OCI-M2 (cell line): Measurements from ENCODE around the gene MIA2.
"Not testable (repeated sequence)": the region's sequence is repeated elsewhere in the genome, so short reads cannot be mapped to it uniquely, and the experiment has no call there.

Experiments
- DNase-seq: peaks from one replicate; lab custom pipeline; 2025; ENCODE audit not compliant: unreplicated experiment; lab: John Stamatoyannopoulos, UW

Gene MIA2, protein sequence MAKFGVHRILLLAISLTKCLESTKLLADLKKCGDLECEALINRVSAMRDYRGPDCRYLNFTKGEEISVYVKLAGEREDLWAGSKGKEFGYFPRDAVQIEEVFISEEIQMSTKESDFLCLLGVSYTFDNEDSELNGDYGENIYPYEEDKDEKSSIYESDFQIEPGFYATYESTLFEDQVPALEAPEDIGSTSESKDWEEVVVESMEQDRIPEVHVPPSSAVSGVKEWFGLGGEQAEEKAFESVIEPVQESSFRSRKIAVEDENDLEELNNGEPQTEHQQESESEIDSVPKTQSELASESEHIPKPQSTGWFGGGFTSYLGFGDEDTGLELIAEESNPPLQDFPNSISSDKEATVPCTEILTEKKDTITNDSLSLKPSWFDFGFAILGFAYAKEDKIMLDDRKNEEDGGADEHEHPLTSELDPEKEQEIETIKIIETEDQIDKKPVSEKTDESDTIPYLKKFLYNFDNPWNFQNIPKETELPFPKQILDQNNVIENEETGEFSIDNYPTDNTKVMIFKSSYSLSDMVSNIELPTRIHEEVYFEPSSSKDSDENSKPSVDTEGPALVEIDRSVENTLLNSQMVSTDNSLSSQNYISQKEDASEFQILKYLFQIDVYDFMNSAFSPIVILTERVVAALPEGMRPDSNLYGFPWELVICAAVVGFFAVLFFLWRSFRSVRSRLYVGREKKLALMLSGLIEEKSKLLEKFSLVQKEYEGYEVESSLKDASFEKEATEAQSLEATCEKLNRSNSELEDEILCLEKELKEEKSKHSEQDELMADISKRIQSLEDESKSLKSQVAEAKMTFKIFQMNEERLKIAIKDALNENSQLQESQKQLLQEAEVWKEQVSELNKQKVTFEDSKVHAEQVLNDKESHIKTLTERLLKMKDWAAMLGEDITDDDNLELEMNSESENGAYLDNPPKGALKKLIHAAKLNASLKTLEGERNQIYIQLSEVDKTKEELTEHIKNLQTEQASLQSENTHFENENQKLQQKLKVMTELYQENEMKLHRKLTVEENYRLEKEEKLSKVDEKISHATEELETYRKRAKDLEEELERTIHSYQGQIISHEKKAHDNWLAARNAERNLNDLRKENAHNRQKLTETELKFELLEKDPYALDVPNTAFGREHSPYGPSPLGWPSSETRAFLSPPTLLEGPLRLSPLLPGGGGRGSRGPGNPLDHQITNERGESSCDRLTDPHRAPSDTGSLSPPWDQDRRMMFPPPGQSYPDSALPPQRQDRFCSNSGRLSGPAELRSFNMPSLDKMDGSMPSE (N-terminal part only)

DNA sequence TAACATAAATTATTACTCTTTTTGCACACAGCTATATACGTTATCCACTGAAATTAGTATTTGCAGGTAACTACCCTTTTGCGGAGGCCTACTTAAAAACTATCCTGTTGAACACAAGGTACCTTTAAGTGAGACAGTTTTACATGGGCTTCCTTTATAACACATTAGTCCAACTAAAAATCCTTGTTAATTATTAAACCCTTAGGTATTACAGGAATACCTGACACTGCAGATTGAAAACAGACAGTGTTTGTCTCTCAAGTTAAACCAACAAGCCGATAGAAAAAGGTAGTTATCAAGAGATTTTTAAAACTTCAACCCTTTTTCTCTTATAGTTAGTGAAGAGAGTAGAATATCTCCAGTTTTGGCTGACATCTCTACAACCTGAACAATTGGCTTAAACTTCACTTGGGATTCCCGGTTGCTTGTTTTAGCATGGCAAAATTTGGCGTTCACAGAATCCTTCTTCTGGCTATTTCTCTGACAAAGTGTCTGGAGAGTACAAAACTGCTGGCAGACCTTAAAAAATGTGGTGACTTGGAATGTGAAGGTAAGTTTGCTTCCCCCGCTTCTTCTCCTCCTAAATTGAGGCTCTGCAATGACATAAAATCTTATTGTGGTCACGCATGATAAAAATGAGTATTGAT lies at the start of gene MIA2:
Gene MIA2, plus strand, starts transcription at position 236 of the 647 bp plus-strand sequence. Its CDS starts 200 bp downstream, at position 436.
- no peak for DNase-seq

DNA sequence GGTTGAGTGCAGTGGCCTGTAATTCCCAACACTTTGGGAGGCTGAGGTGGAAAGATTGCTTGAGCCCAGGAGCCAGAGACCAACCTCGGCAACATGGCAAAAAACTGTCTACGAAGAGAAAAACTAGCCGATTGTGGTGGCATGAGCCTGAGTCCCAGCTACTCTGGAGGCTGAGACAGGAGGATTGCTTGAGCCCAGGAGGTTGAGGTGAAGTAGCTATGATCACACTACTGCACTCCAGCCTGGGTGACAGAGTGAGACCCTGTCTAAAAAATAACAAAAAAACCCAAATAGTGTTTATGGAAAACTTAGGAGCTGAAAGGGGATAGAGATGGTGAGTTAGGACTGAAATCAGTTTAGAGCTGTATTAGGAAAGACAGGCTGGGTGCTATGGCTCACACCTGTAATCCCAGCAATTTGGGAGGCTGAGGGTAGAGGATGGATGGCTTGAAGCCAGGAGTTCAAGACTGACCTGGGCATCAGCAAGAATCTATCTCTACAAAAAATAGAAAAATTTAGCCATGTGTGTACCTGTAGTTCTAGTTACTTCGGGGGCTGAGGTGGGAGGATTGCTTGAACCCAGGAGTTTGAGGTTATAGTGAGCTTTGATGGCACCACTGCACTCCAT lies 49.0 kb upstream of the MIA2 start:
- DNase-seq, result no peak

DNA sequence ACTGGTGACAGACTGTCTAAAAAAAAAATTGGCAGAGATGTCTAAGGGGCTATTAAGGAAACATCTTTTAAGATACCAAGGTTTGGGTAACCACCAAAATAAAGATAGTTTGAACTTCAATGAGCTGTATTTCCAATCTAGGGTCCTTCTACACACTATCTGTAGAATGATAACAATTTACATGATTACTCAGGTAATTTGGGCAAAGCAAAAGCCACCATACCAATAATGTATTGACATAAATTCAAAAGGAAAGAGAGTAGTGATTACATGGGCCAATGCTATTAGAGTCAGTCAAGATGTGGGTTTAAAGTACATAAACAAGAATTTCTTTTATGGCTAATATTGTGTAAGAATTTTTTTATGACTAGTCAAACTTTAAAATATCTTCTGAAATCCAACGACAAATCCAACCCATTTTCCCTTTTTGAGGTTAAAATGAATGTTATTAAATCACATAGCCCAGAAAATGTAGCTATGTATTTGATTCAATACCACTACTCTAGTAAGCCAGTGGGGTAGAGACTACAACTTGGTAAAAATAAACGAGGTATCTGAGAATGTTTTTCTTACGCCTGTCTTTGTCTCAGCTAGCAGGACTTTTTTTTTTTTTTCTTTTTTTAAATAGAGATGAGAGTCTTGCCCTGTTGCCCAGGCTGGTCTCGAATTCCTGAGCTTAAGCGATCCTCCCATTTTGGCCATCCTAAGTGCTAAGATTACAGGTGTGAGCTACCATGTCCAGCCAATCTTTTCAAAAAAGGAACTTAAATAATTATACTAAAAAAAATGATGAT lies 48.3 kb upstream of the MIA2 start:
- DNase-seq, result no peak

DNA sequence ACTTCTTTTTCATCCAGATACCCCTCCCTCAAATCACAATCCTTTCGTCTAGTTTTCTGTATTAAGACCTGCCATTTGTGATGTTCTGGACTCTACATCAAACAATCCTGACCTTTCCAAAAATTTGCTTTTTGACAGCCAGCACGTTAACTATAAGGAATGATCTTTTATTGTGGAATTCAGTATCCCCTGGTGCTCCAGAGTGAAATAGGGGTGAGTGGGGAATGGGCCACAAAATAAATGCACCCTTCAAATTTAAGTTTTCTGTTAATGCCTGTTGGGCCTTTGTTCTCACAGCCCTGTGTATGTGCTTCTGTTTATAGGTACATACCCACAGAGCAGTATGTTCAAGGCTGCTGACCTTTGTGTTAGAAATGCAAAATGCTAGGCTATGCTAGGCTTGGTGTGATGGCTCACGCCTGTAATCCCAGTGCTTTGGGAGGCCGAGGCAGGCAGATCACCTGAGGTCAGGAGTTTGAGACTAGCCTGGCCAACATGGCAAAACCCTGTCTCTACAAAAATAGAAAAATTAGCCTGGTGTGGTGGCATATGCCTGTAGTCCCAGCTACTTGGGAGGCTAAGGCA lies 46.7 kb upstream of the MIA2 start:
- no peak for DNase-seq

DNA sequence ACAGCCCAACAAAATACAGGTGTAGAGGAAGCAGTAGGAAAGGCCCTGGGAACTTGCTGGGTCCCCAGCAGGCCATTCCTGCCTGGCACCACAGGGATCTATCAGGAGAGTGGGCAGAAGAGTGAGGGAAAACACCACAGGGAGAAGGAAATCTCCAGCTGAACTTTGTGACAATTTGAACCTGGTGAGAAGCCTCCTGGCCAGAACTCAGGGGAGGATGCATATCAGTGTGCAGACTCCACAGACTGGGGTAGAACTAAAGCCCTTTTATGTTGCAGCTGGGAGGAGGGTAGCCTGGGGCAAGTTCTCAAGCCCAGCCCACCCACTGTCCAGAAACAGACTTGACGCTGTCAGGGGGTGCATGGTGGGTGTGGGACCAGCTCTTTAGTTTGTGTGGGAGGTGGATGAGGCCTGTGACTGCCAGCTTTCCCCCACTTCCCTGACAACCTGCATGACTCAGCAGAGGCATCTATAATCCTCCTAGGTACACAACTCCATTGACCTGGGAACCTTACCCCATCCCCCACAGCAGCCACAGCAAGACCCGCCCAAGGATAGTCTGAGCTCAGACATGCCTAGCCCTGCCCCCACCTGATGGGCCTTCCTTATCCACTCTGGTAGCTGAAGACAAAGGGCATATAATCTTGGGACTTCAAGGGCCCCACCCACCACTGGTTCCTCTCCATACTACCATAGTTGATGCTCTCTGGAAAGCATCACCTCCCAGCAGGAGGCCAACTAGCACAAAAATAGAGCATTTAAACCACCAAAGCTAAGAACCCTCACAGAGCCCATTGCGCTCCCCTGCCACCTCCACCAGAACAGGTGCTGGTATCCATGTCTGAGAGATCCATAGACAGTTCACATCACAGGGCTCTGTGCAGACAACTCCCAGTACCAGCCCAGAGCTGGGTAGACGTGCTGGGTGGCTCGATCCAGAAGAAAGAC lies 29.8 kb upstream of the MIA2 start:
- no peak for DNase-seq

DNA sequence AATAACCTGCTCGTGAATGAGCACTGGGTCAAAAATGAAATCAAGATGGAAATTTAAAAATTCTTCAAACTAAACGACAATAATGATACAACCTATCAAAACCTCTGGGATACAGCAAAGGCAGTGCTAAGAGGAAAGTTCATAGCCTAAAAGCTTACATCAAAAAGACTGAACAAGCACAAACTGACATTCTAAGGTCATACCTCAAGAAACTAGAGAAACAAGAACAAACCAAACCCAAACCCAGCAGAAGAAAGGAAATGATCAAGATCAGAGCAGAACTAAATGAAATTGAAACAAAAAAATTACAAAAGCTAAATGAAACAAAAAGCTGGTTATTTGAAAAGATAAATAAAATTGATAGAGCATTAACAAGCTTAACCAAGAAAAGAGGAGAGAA lies 26.3 kb upstream of the MIA2 start:
- not testable (repeated sequence) for DNase-seq

DNA sequence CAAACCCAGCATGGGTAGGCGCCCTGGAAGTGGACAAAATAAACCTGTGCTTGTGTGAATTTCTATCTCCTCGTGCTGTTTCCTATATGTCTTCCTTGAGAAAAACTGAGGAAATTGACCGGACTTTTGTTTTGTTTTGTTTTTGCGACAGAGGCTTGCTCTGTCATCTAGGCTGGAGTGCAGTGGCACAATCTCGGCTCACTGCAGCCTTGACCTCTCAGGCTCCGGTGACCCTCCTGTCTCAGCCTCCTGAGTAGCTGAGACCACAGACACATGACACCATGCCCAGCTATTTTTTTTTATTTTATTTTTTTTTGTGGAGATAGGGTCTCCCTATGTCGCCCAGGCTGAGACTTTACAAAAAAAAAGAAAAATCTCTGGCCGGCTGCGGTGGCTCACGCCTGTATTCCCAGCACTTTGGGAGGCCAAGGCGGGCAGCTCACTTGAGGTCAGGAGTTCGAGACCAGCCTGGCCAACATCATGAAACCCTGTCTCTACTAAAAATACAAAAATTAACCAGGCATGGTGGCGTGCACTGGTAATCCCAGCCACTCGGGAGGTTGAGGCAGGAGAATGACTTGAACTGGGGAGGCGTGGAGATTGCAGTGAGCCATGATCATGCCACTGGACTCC lies 22.5 kb upstream of the MIA2 start:
- DNase-seq, result no peak

DNA sequence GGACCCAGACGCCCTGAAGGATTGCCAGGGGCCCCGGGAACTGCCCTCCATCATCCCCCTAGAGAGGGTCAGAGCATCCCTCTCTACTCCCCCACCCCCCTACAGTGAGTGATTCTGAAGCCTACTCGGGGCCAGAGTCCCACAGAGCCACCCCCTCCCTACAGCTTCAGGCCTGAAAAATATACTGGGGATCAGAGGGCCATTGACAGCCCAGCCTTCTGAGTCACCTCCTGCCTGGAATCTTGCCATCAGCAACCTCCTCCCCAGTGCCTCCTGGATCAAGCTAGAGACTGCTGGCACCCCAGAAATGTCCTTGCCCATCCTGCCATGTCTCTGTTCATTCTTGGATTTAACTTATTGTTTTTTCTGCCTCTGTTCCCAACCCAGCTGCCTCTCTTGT lies 21.7 kb upstream of the MIA2 start:
- no peak for DNase-seq

DNA sequence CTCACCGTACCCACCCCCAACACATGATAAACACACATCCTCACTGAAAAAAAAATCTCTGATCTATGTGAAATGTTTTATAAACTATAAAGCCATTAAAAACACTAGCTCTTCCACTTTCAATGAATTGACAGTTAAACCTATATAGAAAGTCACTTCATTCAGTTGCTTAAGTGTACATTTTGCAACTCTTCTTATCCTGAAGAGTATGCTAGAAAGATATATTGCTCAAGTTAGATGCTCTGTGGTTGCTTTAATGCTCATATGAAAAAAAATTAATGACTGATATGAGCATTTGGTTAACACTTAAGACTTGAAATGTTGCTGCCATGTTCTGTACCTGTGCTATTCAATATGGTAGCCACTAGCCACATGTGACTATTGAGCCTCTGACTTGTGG lies 21.0 kb upstream of the MIA2 start:
- DNase-seq, result no peak

DNA sequence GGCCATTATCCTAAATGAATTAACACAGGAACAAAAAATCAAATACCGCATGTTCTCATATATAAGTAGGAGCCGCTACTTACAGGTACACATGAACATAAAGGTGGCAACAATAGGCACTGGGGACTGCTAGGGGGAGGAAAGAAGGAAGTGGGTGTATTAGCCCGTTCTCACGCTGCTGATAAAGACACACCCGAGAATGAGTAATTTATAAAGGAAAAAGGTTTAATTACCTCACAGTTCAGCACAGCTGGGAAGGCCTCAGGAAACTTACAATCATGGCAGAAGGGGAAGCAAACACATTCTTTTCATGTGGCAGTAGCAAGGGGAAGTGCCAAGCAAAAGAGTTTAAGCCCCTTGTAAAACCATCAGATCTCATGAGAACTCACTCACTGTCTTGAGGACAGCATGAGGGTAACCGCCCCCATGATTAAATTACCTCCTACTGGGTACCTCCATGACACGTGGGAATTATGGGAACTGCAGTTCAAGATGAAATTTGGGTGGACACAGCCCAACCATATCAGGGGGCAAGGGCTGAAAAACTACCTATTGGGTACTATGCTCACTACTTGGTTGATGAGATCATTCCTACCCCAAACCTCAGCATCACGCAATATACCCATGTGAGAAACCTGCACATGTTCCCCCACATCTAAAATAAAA lies 16.4 kb upstream of the MIA2 start:
- no peak for DNase-seq

DNA sequence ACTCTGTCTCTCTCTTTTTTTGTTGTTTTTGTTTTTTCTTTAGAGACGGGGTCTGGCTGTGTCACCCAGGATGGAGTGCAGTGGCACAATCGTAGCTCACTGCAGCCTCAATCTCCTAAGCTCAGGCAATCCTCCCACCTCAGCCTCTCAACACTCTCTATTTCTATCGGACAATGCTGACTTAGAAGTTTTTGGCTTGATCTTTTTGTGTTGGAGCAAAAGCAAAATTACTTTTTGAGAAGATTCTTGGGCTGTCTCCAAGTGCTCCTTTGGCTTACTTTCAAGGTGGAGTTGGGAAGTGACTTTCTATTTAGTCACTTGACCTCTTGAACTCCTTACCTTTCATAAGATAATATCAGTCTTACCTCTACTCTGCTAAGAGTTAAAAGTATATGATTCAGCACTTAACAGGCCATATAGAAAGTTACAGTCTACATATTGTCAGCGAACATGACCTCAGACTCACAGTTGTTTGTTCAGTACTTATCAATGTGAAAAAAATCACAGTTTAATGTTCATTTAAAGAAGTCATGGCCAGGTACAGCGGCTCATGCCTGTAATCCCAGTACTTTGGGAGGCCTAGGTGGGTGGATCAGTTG lies 15.4 kb upstream of the MIA2 start:
- no peak for DNase-seq

DNA sequence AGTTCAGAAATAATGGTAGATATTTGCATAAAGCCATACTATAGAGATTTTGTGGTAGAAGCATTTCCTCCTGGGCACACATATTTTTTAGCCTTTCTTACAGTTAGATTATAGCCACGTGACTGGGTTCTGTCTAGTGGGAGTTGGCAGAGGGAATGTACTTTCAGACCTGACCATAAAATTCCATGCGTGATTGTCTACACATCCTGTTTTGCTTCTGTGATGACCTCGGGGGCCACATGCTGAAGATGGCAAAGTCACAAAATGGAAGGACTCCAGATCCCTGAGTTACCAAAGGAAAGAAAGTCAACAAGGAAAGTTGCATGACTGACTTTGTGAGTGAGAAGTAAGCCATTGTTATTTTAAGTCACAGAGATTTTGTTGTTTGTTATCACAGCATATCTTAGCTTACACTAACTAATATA lies 14.6 kb upstream of the MIA2 start:
- no peak for DNase-seq

DNA sequence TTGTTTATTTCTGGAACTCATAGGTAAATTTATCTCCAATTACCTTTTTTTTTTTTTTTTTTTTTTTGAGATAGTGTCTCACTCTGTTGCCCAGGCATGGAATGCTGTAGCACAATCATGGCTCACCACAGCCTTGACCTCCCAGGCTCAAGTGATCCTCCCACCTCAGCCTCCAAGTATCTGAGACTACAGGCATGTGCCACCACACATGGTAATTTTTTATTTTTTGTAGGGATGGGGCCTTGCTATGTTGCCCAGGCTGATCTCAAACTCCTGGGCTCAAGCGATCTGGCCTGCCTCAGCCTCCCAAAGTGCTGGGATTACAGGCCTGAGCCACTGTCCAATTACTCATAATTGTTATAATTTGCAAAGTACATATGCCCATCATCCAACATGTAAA lies 13.2 kb upstream of the MIA2 start:
- DNase-seq, result not testable (repeated sequence)

DNA sequence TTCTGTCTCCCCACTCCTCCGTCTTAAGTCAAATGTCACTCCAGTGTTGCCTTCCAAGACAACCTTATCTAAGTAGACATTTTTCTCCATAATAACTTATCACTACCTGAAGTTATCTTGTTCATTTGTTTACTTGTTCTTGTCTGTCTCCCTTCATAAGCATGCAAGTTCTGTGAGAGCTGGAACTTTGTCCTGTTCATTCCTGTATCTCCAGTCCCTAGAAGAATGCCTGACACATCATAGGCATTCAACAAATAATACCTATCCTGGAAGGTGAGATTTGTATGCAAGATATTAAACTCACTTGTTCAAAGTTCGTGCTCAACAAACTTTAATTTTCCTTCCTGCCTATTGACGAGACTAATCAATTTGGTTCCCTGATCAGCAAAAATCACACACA lies 5.7 kb upstream of the MIA2 start:
- DNase-seq, result no peak

DNA sequence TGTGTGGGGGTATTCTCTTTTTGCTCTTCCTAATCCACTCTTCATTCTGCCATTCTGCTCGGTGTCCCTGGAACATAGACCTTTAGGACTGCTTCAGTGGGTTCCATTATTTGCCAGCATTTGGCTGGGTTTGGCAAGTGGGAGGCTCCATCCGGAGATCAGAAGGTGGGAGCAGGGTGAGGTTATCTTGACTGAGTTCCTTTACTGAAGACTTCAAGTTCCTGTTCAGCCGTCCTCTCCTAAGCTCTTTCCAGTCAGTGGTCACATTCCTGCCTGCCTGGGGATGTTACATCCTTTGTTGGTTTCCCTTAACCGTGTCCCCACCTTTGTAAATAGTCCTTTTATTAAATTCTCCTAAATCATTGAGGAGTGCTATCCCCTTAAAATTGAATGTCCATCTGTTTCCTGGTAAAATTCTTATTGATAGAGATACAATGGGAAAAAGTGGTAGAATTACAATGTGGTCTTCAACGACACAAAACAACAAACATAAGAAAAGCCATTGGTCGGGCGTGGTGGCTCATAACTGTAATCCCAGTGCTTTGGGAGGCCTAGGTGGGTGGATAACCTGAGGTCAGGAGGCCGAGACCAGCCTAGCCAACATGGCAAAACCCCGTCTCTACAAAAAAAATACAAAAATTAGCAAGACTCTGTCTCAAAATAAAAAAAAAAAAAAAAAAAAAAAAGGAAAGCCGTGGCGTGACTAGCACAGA lies 5.0 kb upstream of the MIA2 start:
- no peak for DNase-seq

DNA sequence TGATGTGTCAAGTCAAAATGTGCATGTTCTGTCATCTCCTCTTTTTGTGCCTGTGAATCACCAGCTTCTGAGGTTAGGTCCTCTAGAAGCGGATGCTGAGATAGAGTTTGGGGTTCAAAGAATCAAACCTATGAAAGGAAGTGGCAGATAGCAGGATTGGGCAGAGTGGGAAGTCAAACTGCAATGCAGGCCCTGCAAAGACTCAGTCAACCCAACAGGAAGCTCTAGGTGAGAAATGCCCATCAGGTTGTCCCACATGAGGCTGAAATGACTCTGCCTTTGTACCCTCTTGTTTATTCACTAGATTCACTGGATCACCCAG lies 4.5 kb upstream of the MIA2 start:
- no peak for DNase-seq
